ENCODE measurements around the gene IFRD2.

Gene IFRD2

GRCh38 chr3:50268703-50269451 lies 23.4 kb downstream of the IFRD2 start, which contains the start of gene SEMA3B:
Gene SEMA3B (plus strand): TSS chr3:50269147. CDS start chr3:50269241, 94 bp downstream.
- in situ Hi-C loops (cut with HindIII; ENCODE audit: low sequenced_read_pairs) = no loop called here

GRCh38 chr3:50268276-50268675 lies 24.0 kb downstream of the IFRD2 start:
- in situ Hi-C loops (cut with HindIII; ENCODE audit: low sequenced_read_pairs) = no loop called here

- in situ Hi-C loops (cut with HindIII; ENCODE audit: low sequenced_read_pairs) = no loop called here
These were observed 24.8 kb downstream of the IFRD2 start for GRCh38 chr3:50267280-50267913.

- in situ Hi-C loops (cut with HindIII; ENCODE audit: low sequenced_read_pairs) = no loop called here
These were observed 25.4 kb downstream of the IFRD2 start for GRCh38 chr3:50266836-50267235.

GRCh38 chr3:50266017-50266416 lies 26.2 kb downstream of the IFRD2 start:
- in situ Hi-C loops (cut with HindIII; ENCODE audit: low sequenced_read_pairs) = no loop called here

GRCh38 chr3:50265571-50265970 lies 26.7 kb downstream of the IFRD2 start:
- in situ Hi-C loops (cut with HindIII; ENCODE audit: low sequenced_read_pairs) = no loop called here

- in situ Hi-C loops (cut with HindIII; ENCODE audit: low sequenced_read_pairs) = loop anchor here (5.0 kb wide), 1 partner anchor 43 kb away; no protein-coding TSS in a partner anchor
These were observed 27.2 kb downstream of the IFRD2 start for GRCh38 chr3:50264964-50265485.

GRCh38 chr3:50264383-50264963 lies 27.8 kb downstream of the IFRD2 start:
- in situ Hi-C loops (cut with HindIII; ENCODE audit: low sequenced_read_pairs) = loop anchor here (5.0 kb wide), 1 partner anchor 42 kb away; no protein-coding TSS in a partner anchor

GRCh38 chr3:50263478-50264382 lies 28.5 kb downstream of the IFRD2 start:
- in situ Hi-C loops (cut with HindIII; ENCODE audit: low sequenced_read_pairs) = loop anchor here (5.0 kb wide), 1 partner anchor 41 kb away; no protein-coding TSS in a partner anchor

GRCh38 chr3:50262778-50263177 lies 29.5 kb downstream of the IFRD2 start:
- in situ Hi-C loops (cut with HindIII; ENCODE audit: low sequenced_read_pairs) = loop anchor here (5.0 kb wide), 1 partner anchor 40 kb away; no protein-coding TSS in a partner anchor

GRCh38 chr3:50262200-50262599 lies 30.0 kb downstream of the IFRD2 start:
- in situ Hi-C loops (cut with HindIII; ENCODE audit: low sequenced_read_pairs) = loop anchor here (5.0 kb wide), 1 partner anchor 40 kb away; no protein-coding TSS in a partner anchor

GRCh38 chr3:50261505-50261904 lies 30.7 kb downstream of the IFRD2 start:
- in situ Hi-C loops (cut with HindIII; ENCODE audit: low sequenced_read_pairs) = loop anchor here (5.0 kb wide), 1 partner anchor 39 kb away; no protein-coding TSS in a partner anchor

- in situ Hi-C loops (cut with HindIII; ENCODE audit: low sequenced_read_pairs) = loop anchor here (5.0 kb wide), 1 partner anchor 39 kb away; no protein-coding TSS in a partner anchor
These were observed 31.2 kb downstream of the IFRD2 start for GRCh38 chr3:50260942-50261441.

GRCh38 chr3:50260027-50260941 lies 31.9 kb downstream of the IFRD2 start:
- in situ Hi-C loops (cut with HindIII; ENCODE audit: low sequenced_read_pairs) = loop anchor here (5.0 kb wide), 1 partner anchor 38 kb away; no protein-coding TSS in a partner anchor

GRCh38 chr3:50259432-50260026 lies 32.7 kb downstream of the IFRD2 start:
- in situ Hi-C loops (cut with HindIII; ENCODE audit: low sequenced_read_pairs) = loop anchor here (5.0 kb wide), 1 partner anchor 37 kb away; no protein-coding TSS in a partner anchor

- in situ Hi-C loops (cut with HindIII; ENCODE audit: low sequenced_read_pairs) = no loop called here
These were observed 33.2 kb downstream of the IFRD2 start for GRCh38 chr3:50258979-50259378.

GRCh38 chr3:50258029-50258680 lies 34.1 kb downstream of the IFRD2 start:
- in situ Hi-C loops (cut with HindIII; ENCODE audit: low sequenced_read_pairs) = no loop called here
